NCI-H345 (cell line): ENCODE results near the gene MUS81.
"Not testable (repeated sequence)": the region's sequence is repeated elsewhere in the genome, so short reads cannot be mapped to it uniquely, and the experiment has no call there.

ENCODE experiments used
- DNase-seq: peaks from one replicate; lab custom pipeline; 2025; lab: John Stamatoyannopoulos, UW

Gene MUS81

GRCh38 chr11:65873318-65874156 is 13.3 kb downstream of the MUS81 start:
- peak; percentile 92 for DNase-seq

- DNase-seq, result no peak
Measured at GRCh38 chr11:65879617-65880016, 19.4 kb downstream of the MUS81 start, which contains the start of gene CTSW. Gene CTSW (plus strand): TSS chr11:65879837. CDS start chr11:65879855, 18 bp downstream.

DNA sequence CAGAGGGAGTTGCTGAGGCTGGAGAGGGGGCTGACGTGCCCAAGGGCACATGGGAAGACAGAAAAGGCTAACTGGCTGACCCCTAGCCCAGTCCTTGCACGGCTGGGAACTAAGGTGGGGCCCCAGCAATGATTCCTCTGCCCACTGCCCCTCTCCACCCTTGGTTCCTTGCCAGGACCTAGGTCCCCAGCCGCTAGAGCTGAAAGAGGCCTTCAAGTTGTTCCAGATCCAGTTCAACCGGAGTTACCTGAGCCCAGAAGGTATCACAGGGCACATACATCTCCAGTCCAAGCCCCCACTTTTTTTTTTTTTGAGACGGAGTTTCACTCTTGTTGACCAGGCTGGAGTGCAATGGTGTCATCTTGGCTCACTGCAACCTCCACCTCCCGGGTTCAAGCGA is 19.8 kb downstream of the MUS81 start:
- DNase-seq, result no peak

- no peak for DNase-seq
Measured at GRCh38 chr11:65880844-65881421, 20.7 kb downstream of the MUS81 start.

DNA sequence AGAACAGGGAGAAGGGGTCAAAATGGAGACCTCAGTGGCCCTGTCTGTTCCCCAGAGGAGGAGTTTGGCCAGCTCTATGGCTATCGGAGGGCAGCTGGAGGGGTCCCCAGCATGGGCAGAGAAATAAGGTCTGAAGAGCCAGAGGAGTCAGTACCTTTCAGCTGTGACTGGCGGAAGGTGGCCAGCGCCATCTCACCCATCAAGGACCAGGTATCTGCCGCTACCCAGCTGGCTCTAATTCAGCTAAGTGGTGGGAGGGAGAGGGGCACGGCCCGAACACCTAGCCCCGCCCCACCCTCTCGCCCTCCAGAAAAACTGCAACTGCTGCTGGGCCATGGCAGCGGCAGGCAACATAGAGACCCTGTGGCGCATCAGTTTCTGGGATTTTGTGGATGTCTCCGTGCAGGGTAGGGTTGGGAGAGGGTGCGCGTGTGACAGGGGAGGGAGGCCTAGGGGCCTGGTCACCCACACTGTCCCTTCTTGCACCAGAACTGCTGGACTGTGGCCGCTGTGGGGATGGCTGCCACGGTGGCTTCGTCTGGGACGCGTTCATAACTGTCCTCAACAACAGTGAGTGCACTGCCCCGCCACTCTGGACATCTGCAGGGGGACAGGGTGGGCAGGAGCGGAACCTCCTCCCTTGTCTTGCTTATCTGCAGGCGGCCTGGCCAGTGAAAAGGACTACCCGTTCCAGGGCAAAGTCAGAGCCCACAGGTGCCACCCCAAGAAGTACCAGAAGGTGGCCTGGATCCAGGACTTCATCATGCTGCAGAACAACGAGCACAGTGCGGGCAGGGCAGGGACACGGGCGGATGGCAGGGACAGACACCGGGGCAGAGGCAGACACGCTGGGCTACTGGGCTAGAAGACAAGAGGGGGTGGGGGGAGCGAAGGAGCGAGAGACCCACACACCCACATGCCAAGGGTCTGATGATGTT is 22.2 kb downstream of the MUS81 start:
- DNase-seq, result no peak

GRCh38 chr11:65883058-65883761 is 23.0 kb downstream of the MUS81 start:
- no peak for DNase-seq

- no peak for DNase-seq
Measured at GRCh38 chr11:65883786-65884715, 23.8 kb downstream of the MUS81 start.

- DNase-seq, result peak; percentile 72
Measured at GRCh38 chr11:65884716-65885092, 24.5 kb downstream of the MUS81 start.

- DNase-seq, result no peak
Measured at GRCh38 chr11:65885231-65885630, 25.0 kb downstream of the MUS81 start.

DNA sequence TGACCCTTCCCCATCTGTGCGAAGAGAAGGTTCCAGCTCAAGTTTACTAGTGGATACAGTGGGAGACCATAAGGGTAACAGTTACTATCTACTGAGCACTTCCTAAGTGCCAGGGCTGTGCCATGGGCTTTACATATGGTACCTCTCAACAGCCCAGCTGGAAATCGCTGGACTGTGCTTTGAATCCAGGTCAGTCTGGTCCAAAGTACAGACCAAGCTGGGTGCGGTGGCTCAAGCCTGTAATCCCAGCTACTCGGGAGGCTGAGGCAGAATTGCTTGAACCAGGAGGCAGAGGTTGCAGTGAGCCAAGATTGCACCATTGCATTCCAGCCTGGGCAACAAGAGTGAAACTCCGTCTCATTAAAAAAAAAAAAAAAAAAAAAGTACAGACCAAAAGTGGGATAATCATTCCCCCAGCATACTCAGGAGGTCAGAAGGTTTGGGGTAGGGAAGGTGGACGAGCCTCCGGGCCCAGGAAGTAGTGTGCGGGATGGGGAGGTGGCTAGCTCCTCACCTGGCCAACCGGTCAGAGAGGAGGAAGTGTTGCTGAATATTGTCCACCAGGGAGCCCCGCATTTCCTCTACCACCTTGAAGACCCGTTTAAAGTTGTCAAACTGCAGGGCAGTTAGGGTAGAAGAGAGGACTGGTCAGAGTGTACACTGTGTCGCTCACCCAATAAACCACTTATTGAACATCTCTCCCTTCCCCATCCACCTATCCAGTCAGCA is 25.7 kb downstream of the MUS81 start:
- no peak for DNase-seq

DNA sequence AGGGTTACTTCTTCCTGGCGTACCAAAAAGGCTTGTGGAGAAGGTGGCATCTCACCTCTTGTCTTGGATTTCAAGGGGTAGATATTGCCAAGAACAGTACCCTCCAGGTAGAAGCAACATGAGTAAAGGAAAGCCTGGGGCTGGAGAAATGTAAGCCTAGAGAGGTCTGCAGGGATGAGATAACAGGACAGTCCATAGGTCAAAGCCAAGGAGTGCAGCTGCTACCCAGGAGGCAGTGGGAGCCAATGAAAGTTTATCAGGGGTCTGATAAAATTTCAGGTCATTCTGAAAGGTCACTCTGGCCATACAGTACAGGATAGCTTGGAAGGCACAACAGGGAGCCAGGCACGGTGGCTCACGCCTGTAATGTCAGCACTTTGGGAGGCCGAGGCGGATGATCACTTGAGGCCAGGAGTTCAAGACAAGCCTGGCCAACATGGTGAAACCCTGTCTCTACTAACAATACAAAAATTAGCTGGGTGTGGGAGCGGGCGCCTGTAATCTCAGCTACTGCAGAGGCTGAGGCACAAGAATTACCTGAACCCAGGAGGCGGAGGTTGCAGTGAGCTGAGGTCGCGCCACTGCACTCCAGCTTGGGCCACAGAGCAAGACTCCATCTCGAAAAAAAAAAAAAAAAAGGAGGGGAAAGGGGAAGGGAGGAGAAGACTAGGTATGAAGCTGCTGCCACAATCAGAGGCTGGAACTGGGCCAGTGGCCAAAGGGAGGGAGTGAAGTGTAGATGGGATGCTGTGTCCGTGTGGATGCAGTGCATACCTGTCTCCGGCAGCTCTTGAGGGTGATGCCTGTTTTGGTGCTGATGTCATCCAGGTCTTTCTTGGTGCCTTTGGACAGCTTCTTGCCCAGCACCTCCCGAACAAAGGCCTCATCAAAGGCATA is 26.8 kb downstream of the MUS81 start:
- no peak for DNase-seq

DNA sequence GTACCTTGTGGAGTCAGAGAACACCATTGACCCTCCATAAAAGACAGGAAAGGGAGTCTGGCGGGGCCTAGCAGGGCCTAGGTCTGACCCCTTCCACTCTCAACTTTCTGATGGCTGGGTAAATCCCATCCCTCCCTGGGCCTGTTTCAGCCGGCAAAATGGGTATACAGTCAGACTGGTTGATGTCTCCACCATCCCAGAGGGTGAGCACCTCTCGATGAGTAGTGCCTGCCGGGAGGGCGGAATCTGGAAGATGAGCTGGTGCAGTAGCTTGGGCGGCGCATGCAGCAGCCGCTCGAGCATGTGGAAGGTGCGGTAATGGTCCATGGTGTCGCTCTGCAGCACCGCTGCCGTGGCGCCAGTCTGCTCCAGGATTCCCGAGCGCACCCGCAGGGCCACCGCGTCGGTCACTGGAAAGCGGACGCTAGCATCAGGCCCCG is 27.5 kb downstream of the MUS81 start:
- DNase-seq, result no peak

GRCh38 chr11:65888163-65888814 is 28.1 kb downstream of the MUS81 start, which contains the start of gene FIBP:
Gene FIBP (minus strand): TSS chr11:65888471. CDS start chr11:65888418, 53 bp downstream.
- DNase-seq, result peak; percentile 97

- DNase-seq, result peak; percentile 97
Measured at GRCh38 chr11:65890324-65891218, 30.3 kb downstream of the MUS81 start, which contains the start of gene CCDC85B. Gene CCDC85B (plus strand): TSS chr11:65890673. CDS start chr11:65890784, 111 bp downstream.

- no peak for DNase-seq
Measured at GRCh38 chr11:65891219-65892136, 31.2 kb downstream of the MUS81 start.

DNA sequence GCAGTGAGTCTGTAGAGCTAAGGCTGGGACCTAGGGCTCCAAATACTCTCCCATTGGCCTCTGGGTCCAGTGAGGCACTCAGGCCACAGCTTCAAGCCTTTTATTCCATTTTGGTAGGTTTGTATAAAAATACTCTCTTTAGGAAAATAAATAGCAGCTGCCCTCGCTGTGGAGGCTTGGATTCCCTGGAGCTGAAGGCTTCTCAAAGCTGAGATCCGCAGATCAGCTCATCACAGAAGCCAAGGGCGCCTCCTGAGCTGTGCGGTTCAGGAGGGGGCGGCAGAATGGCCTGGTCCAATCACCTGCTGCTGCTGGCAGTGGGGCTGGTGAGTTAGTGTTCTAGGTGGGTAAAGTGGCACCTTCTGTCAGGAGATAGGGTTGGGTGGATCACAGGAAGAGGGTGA is 31.9 kb downstream of the MUS81 start:
- DNase-seq, result not testable (repeated sequence)
